ENCODE data around the gene HIGD2A. TPM values are rescaled to one million over a fixed set of nuclear protein-coding genes. Genes with fewer than 3 reads are reported as not detected.

The HIGD2A gene
- total and polyA plus RNA-seq, 10 of the 15 experiments (the other 5 are each of a cell fraction or from before 2014, with no cell fraction given): 152 to 348 (median 194) TPM

- TF ChIP-seq, protein P1, sequence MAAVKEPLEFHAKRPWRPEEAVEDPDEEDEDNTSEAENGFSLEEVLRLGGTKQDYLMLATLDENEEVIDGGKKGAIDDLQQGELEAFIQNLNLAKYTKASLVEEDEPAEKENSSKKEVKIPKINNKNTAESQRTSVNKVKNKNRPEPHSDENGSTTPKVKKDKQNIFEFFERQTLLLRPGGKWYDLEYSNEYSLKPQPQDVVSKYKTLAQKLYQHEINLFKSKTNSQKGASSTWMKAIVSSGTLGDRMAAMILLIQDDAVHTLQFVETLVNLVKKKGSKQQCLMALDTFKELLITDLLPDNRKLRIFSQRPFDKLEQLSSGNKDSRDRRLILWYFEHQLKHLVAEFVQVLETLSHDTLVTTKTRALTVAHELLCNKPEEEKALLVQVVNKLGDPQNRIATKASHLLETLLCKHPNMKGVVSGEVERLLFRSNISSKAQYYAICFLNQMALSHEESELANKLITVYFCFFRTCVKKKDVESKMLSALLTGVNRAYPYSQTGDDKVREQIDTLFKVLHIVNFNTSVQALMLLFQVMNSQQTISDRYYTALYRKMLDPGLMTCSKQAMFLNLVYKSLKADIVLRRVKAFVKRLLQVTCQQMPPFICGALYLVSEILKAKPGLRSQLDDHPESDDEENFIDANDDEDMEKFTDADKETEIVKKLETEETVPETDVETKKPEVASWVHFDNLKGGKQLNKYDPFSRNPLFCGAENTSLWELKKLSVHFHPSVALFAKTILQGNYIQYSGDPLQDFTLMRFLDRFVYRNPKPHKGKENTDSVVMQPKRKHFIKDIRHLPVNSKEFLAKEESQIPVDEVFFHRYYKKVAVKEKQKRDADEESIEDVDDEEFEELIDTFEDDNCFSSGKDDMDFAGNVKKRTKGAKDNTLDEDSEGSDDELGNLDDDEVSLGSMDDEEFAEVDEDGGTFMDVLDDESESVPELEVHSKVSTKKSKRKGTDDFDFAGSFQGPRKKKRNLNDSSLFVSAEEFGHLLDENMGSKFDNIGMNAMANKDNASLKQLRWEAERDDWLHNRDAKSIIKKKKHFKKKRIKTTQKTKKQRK (IDR thresholded peaks at IDR 0.05; ENCODE audit: low read depth, low read length): no peak
Measured at GRCh38 chr5:176389135-176390123, 878 bp downstream of the HIGD2A start (continued).

GRCh38 chr5:176391479-176391878 is 2.9 kb downstream of the HIGD2A start:
- no peaks in the 10 kb centered on the region for H3K27me3 ChIP-seq (replicated peaks in 1 of 2; ENCODE audit: control insufficient read depth in 2 of 2, insufficient read depth in 2 of 2, low read length in 1 of 2)
- no peaks in the 10 kb centered on the region for H4K20me1 ChIP-seq (ENCODE audit: control insufficient read depth, insufficient read depth)
- H3K79me2 ChIP-seq (ENCODE audit: control insufficient read depth, insufficient read depth, low read length): peaks cover 35% of the 10 kb centered on the region
- FAIRE-seq (no peak), DNase-seq (ENCODE audit: low read depth, low spot score) (no peak), ATAC-seq (no peak)
- in situ Hi-C loops (cut with MboI) (no loop called here), intact Hi-C loops (cut with micrococcal nuclease; ENCODE audit: unreplicated experiment) (no loop called here)
- ChIA-PET POLR2A (interaction anchor here (1.4 to 2.1 kb wide), 2 partner anchors 40 to 144 kb away, joined by 4 to 5 read pairs; no protein-coding TSS in a partner anchor), SMC1A (ENCODE audit: uncharacterized antibody, unreplicated experiment) (interaction anchor here (0.6 to 1.4 kb wide), 3 partner anchors 39 to 57 kb away, joined by 3 to 4 read pairs (median 3); partner anchors contain the start of gene FAF2), RAD21 (ENCODE audit: unreplicated experiment) (no interaction called here), CTCF (interaction anchor here (0.5 to 0.8 kb wide), 3 partner anchors 17 to 57 kb away, joined by 3 read pairs; no protein-coding TSS in a partner anchor)
- no peak overlapping the region for H3K9ac ChIP-seq (ENCODE audit: control insufficient read depth, insufficient read depth, low read length)
- BruUV-seq (replicated peaks): no TSS peak
- no peak overlapping the region for H2AFZ ChIP-seq (ENCODE audit: control insufficient read depth, low read depth, low read length)
- H3K4me3 ChIP-seq: no peak overlapping the region
- TF ChIP-seq RB1 (IDR thresholded peaks at IDR 0.05; ENCODE audit: borderline replicate concordance): no peak
- no peak for TF ChIP-seq ESRRA (IDR thresholded peaks at IDR 0.05; ENCODE audit: low read length)
- no peak for TF ChIP-seq HDAC2 (IDR thresholded peaks at IDR 0.05)
- TF ChIP-seq ZNF274 (IDR thresholded peaks at IDR 0.05; ENCODE audit: insufficient read depth, insufficient read length): no peak
- no peak for TF ChIP-seq BRCA1 (IDR thresholded peaks at IDR 0.05; ENCODE audit: low read depth, low read length)
- TF ChIP-seq EGR1 (IDR thresholded peaks at IDR 0.05; ENCODE audit: borderline replicate concordance in 1 of 2, low read depth in 2 of 2, low read length in 2 of 2): no peak
- no peak for TF ChIP-seq ZNF622 (IDR thresholded peaks at IDR 0.05)
- no peak for TF ChIP-seq ZNF217 (IDR thresholded peaks at IDR 0.05)
- no peak for TF ChIP-seq FOXM1 (IDR thresholded peaks at IDR 0.05; ENCODE audit: low read depth, low read length)
- no peak for TF ChIP-seq BCLAF1 (IDR thresholded peaks at IDR 0.05)
- no peak for TF ChIP-seq SUPT20H (IDR thresholded peaks at IDR 0.05; ENCODE audit: borderline replicate concordance, control insufficient read depth, low read depth, low read length)
- no peak for TF ChIP-seq CBFB (IDR thresholded peaks at IDR 0.05; ENCODE audit: low read depth)
- no peak for TF ChIP-seq MTA2 (IDR thresholded peaks at IDR 0.05; ENCODE audit: low read depth)
- no peak overlapping the region for H3K27ac ChIP-seq (ENCODE audit: control insufficient read depth, insufficient read depth)
- H3K4me1 ChIP-seq (ENCODE audit: control insufficient read depth, insufficient read depth, low read length): peaks cover 10% of the 10 kb centered on the region
- H3K4me2 ChIP-seq (ENCODE audit: control insufficient read depth, insufficient read depth): no peak overlapping the region
- no peaks in the 10 kb centered on the region for H3K9me3 ChIP-seq (replicated peaks; ENCODE audit: control insufficient read depth, insufficient read depth, low read length)
- WGBS (ENCODE audit: insufficient coverage, insufficient replicate concordance, low lambda C conversion rate, missing lambda C conversion rate): 89% methylated on average over 4 of the region's 4 CpGs
- H3K36me3 ChIP-seq (ENCODE audit: control insufficient read depth in 2 of 2, insufficient read depth in 2 of 2, low read length in 1 of 2): peaks cover 3% of the 10 kb centered on the region in 2 experiments; a peak in 2 of 4 replicates
